AG10803 (cell line): ENCODE data around the gene FTO.

Source experiments
- DNase-seq: peaks from one replicate; pipeline ENCODE4 v3.0.0; 2010; ENCODE audit warnings: low read depth
- H3K4me3 ChIP-seq: 2 replicates; pipeline ENCODE4 v1.5.1; 2011; ENCODE audit warnings: mild to moderate bottlenecking, low read length, control low read depth
- CTCF ChIP-seq: conservative IDR thresholded peaks from 2 replicates; pipeline ENCODE4 v1.5.1; 2011; ENCODE audit warnings: mild to moderate bottlenecking, low read length, control low read depth, inconsistent platforms

Gene FTO

DNA sequence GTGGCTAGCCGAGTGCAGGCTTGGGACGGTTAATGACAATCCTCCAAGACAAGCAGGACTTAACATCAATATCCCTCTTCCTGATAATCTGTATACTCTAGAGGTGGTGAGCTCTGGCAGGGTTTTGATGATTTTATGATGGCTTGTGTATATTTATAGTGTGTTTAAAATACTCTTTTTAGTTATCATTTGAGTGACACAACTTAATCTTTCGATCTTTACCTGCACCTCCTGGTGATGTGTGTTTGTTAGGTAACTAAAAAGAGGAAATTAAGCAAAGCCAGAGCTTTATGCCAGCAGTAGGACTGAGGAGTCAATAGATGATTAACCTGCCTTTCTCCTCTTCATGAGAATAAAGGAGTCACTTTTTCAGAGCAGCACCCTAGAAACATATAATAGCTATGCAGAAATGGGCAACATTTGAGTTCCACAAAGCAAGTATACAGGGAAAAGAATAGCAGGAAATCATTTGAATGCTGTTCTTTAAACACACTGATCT, 372.1 kb downstream of the FTO start:
- no peak for TF ChIP-seq CTCF
- H3K4me3 ChIP-seq, result no peak overlapping the region
- no peak for DNase-seq

DNA sequence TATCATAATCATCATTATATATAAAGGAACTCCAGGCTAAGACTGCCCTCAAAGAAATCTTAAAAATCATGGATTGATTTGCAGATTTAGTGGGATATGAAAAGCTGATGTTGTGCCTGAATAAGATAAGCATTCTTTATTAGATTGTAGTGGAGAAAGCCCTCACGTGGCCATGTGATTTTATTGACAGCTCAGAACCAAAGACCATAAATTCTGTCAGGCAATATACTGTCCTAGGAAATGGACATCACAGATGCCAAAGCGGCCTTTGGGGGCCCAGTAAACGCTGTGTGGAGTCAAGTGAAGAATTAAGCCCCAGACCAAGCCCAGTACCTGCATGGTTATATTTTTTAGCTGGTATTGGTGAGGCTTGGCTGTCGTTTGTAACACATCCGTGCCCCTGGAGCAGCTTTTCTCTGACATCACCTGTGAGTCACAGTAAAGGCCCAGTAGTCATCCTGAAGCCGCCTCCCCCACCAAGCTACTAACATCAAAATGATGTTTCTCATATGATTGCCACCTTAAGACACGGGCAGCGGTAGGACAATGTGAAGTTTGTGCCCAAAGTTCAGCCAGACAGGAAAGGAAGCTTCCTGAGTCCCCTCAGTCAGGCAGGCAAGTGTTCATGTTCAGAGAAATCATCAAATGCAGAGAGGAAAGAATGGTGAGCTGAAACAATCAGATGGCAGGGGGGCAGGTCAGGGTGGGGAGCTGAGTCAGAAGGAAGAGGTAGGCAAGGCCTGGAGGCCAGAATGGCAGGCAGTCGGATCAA, 373.3 kb downstream of the FTO start:
- DNase-seq, result peak; percentile 20
- no peak for TF ChIP-seq CTCF
- H3K4me3 ChIP-seq, result no peak overlapping the region

- DNase-seq, result peak; percentile 60
- TF ChIP-seq CTCF, result no peak
These were observed 376.6 kb downstream of the FTO start for GRCh38 chr16:54080524-54081008.

GRCh38 chr16:54086791-54087190, 382.8 kb downstream of the FTO start:
- no peak for TF ChIP-seq CTCF
- H3K4me3 ChIP-seq, result no peak overlapping the region
- no peak for DNase-seq

More at GRCh38 chr16:54080524-54081008, 376.6 kb downstream of the FTO start:
- no peak overlapping the region for H3K4me3 ChIP-seq

GRCh38 chr16:54090602-54091001, 386.6 kb downstream of the FTO start:
- H3K4me3 ChIP-seq, result no peak overlapping the region
- DNase-seq, result no peak
- TF ChIP-seq CTCF, result no peak

- H3K4me3 ChIP-seq, result no peak overlapping the region
- no peak for DNase-seq
- TF ChIP-seq CTCF, result no peak
These were observed 389.3 kb downstream of the FTO start for GRCh38 chr16:54093281-54093680.

GRCh38 chr16:54094641-54095040, 390.7 kb downstream of the FTO start:
- no peak for DNase-seq
- no peak for TF ChIP-seq CTCF
- no peak overlapping the region for H3K4me3 ChIP-seq
